Smooth muscle cell (in vitro differentiated cells): ENCODE results near the gene VPS25. TPM values are rescaled to one million over a fixed set of nuclear protein-coding genes. Genes with fewer than 3 reads are reported as not detected.

Experiments used
- DNase-seq: peaks from one replicate; lab custom pipeline; 2025; ENCODE audit not compliant: unreplicated experiment; lab: John Stamatoyannopoulos, UW
- H2AFZ ChIP-seq: fragments of 200-600 bp; sonication (generic); 2 replicates; pipeline ENCODE4 v1.6.0; 2016; ENCODE audit warnings: antibody characterized with exemption, low read depth, mild to moderate bottlenecking
- H3F3A ChIP-seq: fragments of 200-600 bp; sonication (generic); 2 replicates; pipeline ENCODE4 v1.6.0; 2017; ENCODE audit warnings: antibody characterized with exemption, low read depth
- H3K27ac ChIP-seq: fragments of 200-600 bp; sonication (generic); 2 replicates; pipeline ENCODE4 v1.5.1; 2016; ENCODE audit warnings: low read depth, mild to moderate bottlenecking
- H3K27me3 ChIP-seq: fragments of 200-600 bp; sonication (generic); 2 replicates; pipeline ENCODE4 v1.6.1; 2016; ENCODE audit warnings: low read depth, mild to moderate bottlenecking
- H3K36me3 ChIP-seq: fragments of 200-600 bp; sonication (generic); 2 replicates; pipeline ENCODE4 v1.5.1; 2016; ENCODE audit warnings: low read depth
- H3K4me1 ChIP-seq: fragments of 200-600 bp; sonication (generic); 2 replicates; pipeline ENCODE4 v1.5.1; 2016; ENCODE audit warnings: low read depth
- H3K4me2 ChIP-seq: fragments of 200-600 bp; sonication (generic); 2 replicates; pipeline ENCODE4 v1.6.0; 2016; ENCODE audit warnings: mild to moderate bottlenecking
- H3K4me3 ChIP-seq: fragments of 200-600 bp; sonication (generic); 2 replicates; pipeline ENCODE4 v1.5.1; 2016; ENCODE audit warnings: mild to moderate bottlenecking
- H3K79me2 ChIP-seq: fragments of 200-600 bp; sonication (generic); 2 replicates; pipeline ENCODE4 v1.6.0; 2016; ENCODE audit warnings: low read depth, mild to moderate bottlenecking
- H3K9ac ChIP-seq: fragments of 200-600 bp; sonication (generic); 2 replicates; pipeline ENCODE4 v1.6.0; 2016; ENCODE audit warnings: low read depth
- H3K9me3 ChIP-seq: fragments of 200-600 bp; sonication (generic); replicated peaks from 2 replicates; pipeline ENCODE4 v1.5.1; 2016; ENCODE audit warnings: low read depth
- H4K20me1 ChIP-seq: fragments of 200-600 bp; sonication (generic); 2 replicates; pipeline ENCODE4 v1.6.0; 2016; ENCODE audit warnings: low read depth
- CTCF ChIP-seq: fragments of 200-600 bp; sonication (generic); IDR thresholded peaks from 2 replicates; pipeline ENCODE4 v1.5.1; 2017; ENCODE audit warnings: borderline replicate concordance, mild to moderate bottlenecking, antibody characterized with exemption; ENCODE audit not compliant: insufficient read depth, poor library complexity, severe bottlenecking
- WGBS: methylation state at CpG from one replicate; pipeline ENCODE4 v1.1.7; 2016; ENCODE audit warnings: low lambda C conversion rate; 5-methylcytosine and 5-hydroxymethylcytosine counted together
- polyA plus RNA-seq: library from polyadenylated mRNA; unstranded; fragments of >200 nt; fragmentation: Nextera tagmentation; extraction: Ambion mirVana; gene quantifications from 2 replicates; pipeline ENCODE4 v1.2.1, GENCODE V29; 2016
- total RNA-seq: library from RNA; depleted of rRNA; stranded (reverse); fragments of >200 nt; gene quantifications from 2 replicates; pipeline ENCODE4 v1.2.3, GENCODE V29; 2014

Gene VPS25
- total and polyA plus RNA-seq, 2 experiments from 2014 or later = 91.0 to 129 TPM

DNA sequence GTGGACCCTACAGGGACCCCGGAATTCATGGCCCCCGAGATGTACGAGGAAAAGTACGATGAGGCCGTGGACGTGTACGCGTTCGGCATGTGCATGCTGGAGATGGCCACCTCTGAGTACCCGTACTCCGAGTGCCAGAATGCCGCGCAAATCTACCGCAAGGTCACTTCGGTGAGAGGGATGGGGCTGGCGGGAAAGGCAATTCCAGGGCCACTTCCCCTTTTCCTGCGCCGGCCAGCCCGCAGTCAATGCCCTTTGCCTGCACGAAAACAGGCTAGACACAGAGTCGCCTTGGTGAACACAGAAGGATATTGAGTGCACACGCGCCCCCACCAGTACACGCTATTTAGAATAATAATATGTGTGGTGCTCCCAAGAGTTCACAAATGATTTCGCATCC, 11.2 kb downstream of the VPS25 start:
- Histone ChIP-seq H3K9me3 (no peaks in the 10 kb centered on the region), H3K4me3 (no peak overlapping the region), H3K79me2 (no peaks in the 10 kb centered on the region), H3K9ac (no peak overlapping the region), H3K36me3 (no peaks in the 10 kb centered on the region), H3K27ac (no peak overlapping the region), H3K4me1 (no peaks in the 10 kb centered on the region), H2AFZ (no peak overlapping the region), H3F3A (no peaks in the 10 kb centered on the region), H4K20me1 (no peaks in the 10 kb centered on the region), H3K27me3 (peaks cover 28% of the 10 kb centered on the region), H3K4me2 (no peak overlapping the region)
- TF ChIP-seq CTCF = no peak
- DNase-seq = no peak
- WGBS = 94% methylated on average over 23 of the region's 25 CpGs

DNA sequence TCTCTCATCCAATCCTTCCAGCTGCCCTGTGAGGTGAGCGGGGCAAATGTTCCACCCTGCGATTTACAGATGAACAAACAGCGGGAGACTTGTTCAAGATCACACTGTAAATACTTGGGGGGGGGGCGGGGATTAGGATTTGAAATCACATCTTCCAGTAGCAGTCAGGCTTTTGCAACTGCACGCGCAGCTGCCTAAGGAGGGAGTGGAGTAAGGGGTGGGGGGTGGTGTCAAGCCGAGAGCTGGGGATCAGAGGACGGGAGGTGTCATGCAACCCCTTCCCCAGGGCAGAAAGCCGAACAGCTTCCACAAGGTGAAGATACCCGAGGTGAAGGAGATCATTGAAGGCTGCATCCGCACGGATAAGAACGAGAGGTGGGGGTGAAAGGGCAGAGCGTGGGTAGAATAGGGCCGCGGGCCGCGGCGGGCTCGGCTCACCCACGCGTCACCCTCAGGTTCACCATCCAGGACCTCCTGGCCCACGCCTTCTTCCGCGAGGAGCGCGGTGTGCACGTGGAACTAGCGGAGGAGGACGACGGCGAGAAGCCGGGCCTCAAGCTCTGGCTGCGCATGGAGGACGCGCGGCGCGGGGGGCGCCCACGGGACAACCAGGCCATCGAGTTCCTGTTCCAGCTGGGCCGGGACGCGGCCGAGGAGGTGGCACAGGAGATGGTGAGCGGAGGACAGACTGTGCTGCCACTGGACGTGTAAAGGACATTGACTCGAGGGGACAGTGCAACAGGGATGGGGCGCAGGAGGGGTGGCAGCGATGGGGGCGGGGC, 11.8 kb downstream of the VPS25 start:
- TF ChIP-seq CTCF = no peak
- no peaks in the 10 kb centered on the region for H3K79me2 ChIP-seq
- no peaks in the 10 kb centered on the region for H3F3A ChIP-seq
- WGBS = 93% methylated on average over 49 of the region's 52 CpGs
- no peak overlapping the region for H3K4me2 ChIP-seq
- no peak for DNase-seq
- no peaks in the 10 kb centered on the region for H4K20me1 ChIP-seq
- no peak overlapping the region for H3K4me3 ChIP-seq
- H3K4me1 ChIP-seq = no peaks in the 10 kb centered on the region
- no peak overlapping the region for H2AFZ ChIP-seq
- no peak overlapping the region for H3K9ac ChIP-seq
- H3K27ac ChIP-seq = no peak overlapping the region
- no peaks in the 10 kb centered on the region for H3K36me3 ChIP-seq
- no peaks in the 10 kb centered on the region for H3K9me3 ChIP-seq
- peaks cover 28% of the 10 kb centered on the region for H3K27me3 ChIP-seq

- H2AFZ ChIP-seq = no peak overlapping the region
- H3F3A ChIP-seq = no peaks in the 10 kb centered on the region
- no peaks in the 10 kb centered on the region for H3K79me2 ChIP-seq
- 90% methylated on average over 10 of the region's 11 CpGs for WGBS
- no peak overlapping the region for H3K9ac ChIP-seq
- H3K4me2 ChIP-seq = no peak overlapping the region
- no peak overlapping the region for H3K27ac ChIP-seq
- no peaks in the 10 kb centered on the region for H4K20me1 ChIP-seq
- no peaks in the 10 kb centered on the region for H3K4me1 ChIP-seq
- H3K9me3 ChIP-seq = no peaks in the 10 kb centered on the region
- no peak for TF ChIP-seq CTCF
- peaks cover 10% of the 10 kb centered on the region for H3K27me3 ChIP-seq
- H3K4me3 ChIP-seq = no peak overlapping the region
- DNase-seq = no peak
- H3K36me3 ChIP-seq = no peaks in the 10 kb centered on the region
Observed at GRCh38 chr17:42787266-42787665, 14.0 kb downstream of the VPS25 start.

- Histone ChIP-seq H3K4me2 (no peak overlapping the region), H3F3A (no peaks in the 10 kb centered on the region), H3K79me2 (no peaks in the 10 kb centered on the region), H3K27me3 (no peaks in the 10 kb centered on the region), H3K9me3 (no peaks in the 10 kb centered on the region), H3K9ac (no peak overlapping the region), H4K20me1 (no peaks in the 10 kb centered on the region), H3K27ac (no peak overlapping the region), H3K36me3 (no peaks in the 10 kb centered on the region), H3K4me1 (no peaks in the 10 kb centered on the region), H3K4me3 (no peak overlapping the region), H2AFZ (no peak overlapping the region)
- DNase-seq = no peak
- no peak for TF ChIP-seq CTCF
- 90% methylated on average over 2 of the region's 2 CpGs for WGBS
Observed at GRCh38 chr17:42791948-42792347, 18.7 kb downstream of the VPS25 start.
